Stimulated activated CD4-positive, alpha-beta T cell treated with anti-CD3 and anti-CD28 coated beads, Interleukin-4, amount 100 ng/mL, for 4 hours (primary cell): ENCODE data around the gene TPCN2.

ENCODE experiments used
- DNase-seq, 2 experiments: peaks; one replicate each; pipeline ENCODE4 v3.0.0-alpha.2; 2020

TPCN2 gene

DNA sequence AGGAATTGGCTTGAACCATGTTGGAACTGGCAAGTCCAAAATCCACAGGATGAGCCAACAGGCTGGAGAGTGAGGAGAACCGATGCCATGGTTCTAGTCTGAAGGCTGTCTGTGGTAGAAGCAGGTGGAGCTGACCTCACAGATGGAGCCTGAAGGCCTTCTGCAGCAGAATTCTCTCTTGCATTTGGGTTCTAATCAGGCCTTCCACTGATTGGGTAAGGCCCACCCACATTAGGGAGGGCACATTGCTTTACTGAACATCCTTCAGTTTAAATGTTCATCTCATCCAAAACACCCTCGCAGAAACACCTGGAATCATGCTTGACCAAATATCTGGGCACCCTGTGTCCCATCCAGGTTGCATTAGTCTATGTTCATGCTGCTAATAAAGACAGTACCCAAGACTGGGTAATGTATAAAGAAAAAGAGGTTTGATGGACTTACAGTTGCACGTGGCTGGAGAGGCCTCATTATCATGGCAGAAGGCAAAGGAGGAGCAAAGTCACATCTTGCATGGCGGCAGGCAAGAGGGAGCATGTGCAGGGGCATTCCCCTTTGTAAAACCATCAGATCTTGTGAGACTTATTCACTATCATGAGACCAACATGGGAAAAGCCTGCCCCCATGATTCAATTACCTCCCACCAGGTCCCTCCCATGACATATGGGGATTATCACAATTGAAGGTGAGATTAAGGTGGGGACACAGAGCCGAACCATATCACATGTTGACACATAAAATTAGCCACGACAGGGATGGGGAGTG lies 122.9 kb downstream of the TPCN2 start:
- no peak for DNase-seq

DNA sequence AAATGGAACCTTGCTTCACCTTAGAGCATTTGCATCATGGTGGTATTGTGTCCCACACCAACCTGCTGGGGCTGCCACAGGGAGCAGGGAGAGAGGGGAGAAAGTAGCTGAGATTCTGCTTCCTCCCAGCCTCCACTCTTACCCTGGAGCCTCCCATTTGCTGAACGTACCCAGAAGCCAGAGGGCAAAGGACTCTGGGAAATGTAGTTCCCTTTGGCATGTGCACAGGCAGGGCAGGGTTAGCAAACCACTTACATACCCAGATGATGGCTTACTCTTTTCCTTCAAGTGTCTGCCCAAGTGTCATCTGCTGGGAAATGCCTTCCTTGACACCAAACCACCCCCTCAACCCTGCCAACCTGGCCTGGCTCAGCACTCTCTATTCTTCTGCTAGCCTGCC lies 123.9 kb downstream of the TPCN2 start:
- no peak for DNase-seq

DNA sequence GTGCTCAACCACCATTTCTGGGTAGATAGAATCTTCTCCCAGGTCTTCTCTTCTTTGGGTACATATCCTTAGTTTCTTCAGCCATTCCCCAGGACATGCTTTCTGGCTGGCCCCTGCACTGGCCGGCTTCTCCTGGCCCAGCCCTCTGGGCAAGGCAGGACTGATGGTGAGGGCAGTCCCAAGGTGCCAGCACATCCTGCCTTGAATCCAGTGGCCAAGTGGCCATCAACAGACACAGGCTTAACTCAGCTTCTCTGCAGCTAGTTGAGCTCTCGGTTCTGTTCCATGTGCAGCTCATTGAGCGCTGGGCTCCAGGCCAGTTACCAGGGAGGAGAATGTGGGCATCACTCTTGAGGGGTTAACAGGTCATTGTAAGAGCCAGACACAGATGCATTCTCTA lies 124.6 kb downstream of the TPCN2 start:
- no peak for DNase-seq

- no peak for DNase-seq
These were observed 125.3 kb downstream of the TPCN2 start for GRCh38 chr11:69173925-69174581.

DNA sequence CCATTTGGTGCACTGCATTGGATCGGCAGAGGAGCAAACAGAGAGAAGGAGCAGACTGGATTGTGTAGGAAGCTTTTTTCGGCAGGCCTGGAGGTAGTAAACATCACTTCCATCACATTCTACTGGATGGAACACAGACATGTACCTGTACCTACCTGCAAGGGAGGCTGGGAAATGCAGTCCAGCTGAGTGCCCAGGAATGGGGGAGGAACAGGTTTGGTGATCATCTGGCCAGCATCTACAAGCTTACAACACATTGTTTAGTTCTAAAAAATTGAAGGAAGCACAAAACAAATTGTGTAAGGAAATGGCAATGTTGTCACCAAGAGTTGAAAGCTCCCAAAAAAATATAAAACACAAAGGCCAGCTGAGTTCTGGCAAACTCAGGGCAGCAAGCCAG lies 126.1 kb downstream of the TPCN2 start:
- no peak for DNase-seq

GRCh38 chr11:69178819-69179482 lies 130.2 kb downstream of the TPCN2 start:
- no peak for DNase-seq

DNA sequence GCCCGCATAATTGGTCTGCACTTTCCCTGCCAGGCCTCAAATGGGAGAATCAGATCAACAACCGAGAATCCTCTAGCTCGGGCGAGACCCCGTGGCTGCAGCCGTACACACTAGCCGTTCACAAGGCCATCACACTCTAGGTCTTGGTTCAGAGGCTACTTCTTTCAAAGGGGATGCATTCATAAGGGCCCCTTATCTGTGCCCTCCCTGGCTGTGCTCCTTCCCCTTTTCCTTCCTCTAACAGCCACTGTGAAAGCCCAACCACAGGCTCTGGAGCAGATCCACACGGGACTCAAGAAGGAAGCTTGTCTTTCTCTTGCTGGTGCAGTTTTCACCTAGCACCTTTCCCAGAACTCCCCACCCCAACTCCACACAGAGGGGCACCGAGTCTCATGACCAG lies 131.5 kb downstream of the TPCN2 start:
- no peak for DNase-seq

DNA sequence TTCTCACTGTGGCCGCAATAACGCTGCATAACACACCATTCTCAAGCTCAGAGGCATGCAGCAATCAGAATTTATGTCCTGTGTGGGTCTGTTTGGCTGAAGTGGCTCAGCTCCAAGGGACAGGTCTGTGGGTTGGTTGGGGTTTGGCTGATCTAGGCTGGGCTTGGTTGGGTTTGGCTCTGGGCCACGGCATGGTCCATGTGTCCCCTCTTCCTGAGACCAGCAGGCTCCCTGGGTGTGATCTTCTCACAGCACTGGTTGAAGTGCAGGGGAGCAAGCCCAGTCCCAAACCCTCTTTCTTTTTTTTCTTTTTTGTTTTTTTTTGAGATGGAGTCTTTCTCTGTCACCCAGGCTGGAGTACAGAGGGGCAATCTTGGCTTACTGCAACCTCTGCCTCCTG lies 132.0 kb downstream of the TPCN2 start:
- no peak for DNase-seq

DNA sequence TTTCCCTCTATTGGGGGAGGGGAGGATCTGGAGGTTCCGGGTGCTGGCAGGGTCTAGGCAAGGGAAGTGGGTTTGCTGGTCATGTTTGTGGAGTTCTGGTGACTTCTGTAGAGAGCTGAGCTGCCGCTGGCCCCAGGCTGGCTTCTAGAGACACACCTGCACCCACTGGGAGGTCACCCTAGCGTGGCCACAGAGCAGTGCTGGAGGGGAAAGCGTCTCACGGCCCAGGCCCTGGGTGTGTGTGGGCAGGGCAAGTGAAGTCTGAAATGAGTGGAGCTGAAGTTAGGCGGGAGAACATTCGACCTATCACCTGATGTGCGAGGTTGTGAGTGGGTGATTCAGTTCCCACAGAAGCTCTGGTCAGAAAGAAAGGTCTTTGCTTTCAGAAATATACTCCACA lies 134.9 kb downstream of the TPCN2 start:
- DNase-seq, result no peak
